GM21423 (cell line): Measurements from ENCODE around the gene EDRF1.
A peak's percentile ranks its signal among the peaks of the same experiment; 100 is the strongest.
"Not testable (repeated sequence)": the region's sequence is repeated elsewhere in the genome, so short reads cannot be mapped to it uniquely, and the experiment has no call there.

Experiments used
- ATAC-seq: cut with Tn5 transposase; IDR thresholded peaks from one replicate; pipeline ENCODE4 v1.9.1; 2021; ENCODE audit warnings: mild to moderate bottlenecking, moderate library complexity; ENCODE audit not compliant: unreplicated experiment

EDRF1 gene

DNA sequence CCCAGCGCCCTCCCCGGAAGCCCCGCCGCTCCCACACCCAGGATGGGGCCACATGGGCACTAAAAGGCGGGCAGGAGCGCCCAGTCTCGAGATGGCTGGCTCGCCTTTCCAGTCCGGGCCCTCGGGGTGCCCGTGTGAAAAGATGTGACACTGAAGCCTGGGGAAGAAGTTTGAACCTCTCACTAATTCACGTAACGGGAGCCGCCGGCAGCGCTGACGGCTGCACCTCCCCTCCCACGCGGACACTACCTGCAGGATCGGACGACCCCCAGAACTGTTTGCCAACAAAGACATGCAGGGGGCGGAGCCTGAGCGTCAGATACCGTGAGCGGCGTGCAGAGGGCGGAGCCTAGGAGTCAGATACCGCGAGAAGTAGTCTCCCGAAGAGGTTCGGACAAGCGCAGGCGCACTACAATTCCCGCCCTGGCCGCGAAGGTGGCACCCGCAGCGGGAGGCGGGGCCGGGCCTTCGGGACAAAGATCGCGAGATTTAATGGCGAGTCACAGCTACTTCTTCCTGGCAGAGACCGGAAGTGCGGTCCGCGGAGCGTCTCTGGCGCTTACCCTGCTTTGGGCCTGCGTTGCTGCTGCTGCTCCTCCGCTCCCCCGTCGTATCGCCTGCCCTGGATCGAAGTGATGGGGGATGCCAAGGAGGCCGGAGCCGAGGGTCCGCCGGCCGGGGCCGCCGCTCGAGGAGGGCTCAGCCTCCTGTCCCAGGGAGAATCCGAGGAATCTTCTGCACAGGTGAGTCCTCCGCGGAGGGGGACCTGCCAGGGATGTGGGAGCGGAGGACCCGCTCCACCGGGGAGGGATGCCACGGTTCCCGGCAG is at the start of gene EDRF1:
EDRF1 (plus strand) TSS at position 537 of the 829 bp plus-strand sequence; CDS start at position 636, 99 bp downstream.
- peak; percentile 89 for ATAC-seq

GRCh38 chr10:125672884-125673283 is 46.6 kb upstream of the EDRF1 start:
- no peak for ATAC-seq

GRCh38 chr10:125679436-125679835 is 40.1 kb upstream of the EDRF1 start:
- no peak for ATAC-seq

- no peak for ATAC-seq
These were observed 36.4 kb upstream of the EDRF1 start, which contains the start of gene TEX36 for GRCh38 chr10:125683063-125683462. Gene TEX36 (minus strand): TSS chr10:125683163. CDS start chr10:125682989, 174 bp downstream.

GRCh38 chr10:125683821-125684220 is 35.7 kb upstream of the EDRF1 start:
- ATAC-seq, result no peak

- ATAC-seq, result no peak
These were observed 34.9 kb upstream of the EDRF1 start for GRCh38 chr10:125684581-125684980.

- no peak for ATAC-seq
These were observed 31.9 kb upstream of the EDRF1 start for GRCh38 chr10:125687507-125688185.

GRCh38 chr10:125689955-125690569 is 29.4 kb upstream of the EDRF1 start:
- no peak for ATAC-seq

DNA sequence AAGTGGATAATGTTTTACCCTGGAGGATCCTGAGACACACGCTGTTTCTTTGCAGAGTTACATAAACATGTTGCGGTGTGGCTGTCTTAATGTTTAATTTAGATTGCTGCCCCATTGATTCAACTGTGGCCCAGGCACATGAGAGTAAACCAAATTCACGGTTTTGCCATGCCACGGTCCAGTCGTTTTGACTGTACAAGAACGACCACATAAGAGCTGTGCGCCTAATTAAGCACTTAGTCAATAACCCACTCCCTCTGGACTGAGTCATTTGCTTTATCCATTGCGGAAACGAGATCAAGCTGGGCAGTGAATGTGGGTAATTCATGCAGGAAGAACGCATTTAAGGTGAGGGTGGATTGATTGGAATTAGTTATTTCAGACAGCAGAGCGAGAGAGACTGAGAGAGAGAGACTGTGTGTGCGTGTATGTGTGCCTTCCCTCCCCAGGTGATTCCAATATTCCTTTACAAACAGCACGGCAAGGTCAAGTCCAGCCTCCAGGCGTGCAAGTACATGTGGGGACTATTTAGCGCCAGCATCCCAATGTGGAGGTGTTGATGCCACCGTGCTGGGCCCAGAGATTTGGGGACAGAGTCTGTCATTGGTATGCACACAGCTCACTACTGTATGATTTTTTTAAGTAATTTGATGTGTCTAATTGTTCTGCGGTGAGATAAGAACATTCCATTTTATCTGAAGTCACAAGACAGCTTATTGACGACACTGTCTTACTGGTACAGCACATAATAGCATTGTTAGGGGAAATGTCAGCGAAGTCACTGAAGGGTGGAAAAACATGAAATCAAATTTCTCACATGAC is 28.1 kb upstream of the EDRF1 start:
- ATAC-seq, result no peak

- ATAC-seq, result no peak
These were observed 27.3 kb upstream of the EDRF1 start for GRCh38 chr10:125692196-125692595.

DNA sequence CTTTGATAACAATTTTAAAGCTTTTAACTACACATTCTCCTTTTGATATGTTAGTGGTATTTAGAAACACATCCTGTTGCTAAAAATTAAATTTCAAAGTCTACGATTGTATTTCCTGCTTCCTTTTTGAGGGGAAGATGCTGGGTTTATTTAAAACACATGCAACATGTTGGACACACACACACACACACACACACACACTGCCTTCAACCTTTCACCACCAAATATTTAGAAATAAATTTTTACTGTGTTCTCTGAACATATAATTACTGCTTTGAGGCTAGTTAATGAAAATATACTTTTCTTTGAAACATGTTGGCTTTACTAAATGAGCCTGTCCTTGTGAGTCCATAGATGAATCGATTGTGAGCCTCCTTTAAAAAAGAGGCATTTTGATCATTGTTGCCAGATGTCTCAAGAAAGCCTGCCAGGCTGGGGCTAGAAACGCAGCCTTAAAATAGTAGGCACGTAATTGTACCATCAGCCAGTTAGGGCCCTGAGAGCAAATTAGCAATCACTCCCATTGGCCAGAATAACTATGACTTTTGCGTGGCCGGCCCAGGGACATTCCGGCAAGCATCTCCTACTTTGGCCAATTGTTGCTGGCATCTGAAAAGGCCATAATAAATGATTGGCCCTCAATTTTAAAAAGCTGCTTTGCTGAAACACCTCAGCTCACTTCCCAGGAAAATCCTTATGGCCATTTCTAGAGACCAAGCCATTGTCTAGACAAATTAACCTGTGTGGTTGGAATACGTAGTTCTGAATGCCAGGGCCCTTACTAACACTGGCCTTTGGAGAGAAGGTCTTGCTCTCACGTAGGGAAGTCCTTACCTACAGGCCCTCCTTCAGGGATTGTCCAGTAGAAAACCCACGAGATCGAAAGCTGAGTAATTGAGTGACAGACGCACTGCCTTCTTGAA is 26.6 kb upstream of the EDRF1 start:
- no peak for ATAC-seq

GRCh38 chr10:125693524-125693847 is 26.0 kb upstream of the EDRF1 start:
- no peak for ATAC-seq

- no peak for ATAC-seq
These were observed 24.6 kb upstream of the EDRF1 start for GRCh38 chr10:125694883-125695282.

DNA sequence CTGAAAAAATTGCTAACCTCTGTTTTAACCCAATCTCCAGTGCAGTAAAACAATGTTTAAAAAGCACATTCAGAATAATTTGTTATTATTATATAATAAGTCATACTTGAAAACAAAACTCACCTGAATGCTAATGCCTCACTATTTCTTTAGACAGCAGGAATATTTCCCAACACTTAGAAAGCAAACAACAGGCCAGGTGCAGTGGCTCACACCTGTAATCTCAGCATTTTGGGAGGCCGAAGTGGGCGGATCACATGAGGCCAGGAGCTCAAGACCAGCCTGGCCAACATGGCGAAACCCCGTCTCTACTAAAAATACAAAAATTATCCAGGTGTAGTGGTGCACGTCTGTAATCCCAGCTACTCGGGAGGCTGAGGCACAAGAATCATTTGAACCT is 22.6 kb upstream of the EDRF1 start:
- not testable (repeated sequence) for ATAC-seq

- ATAC-seq, result no peak
These were observed 21.0 kb upstream of the EDRF1 start for GRCh38 chr10:125698481-125698998.

DNA sequence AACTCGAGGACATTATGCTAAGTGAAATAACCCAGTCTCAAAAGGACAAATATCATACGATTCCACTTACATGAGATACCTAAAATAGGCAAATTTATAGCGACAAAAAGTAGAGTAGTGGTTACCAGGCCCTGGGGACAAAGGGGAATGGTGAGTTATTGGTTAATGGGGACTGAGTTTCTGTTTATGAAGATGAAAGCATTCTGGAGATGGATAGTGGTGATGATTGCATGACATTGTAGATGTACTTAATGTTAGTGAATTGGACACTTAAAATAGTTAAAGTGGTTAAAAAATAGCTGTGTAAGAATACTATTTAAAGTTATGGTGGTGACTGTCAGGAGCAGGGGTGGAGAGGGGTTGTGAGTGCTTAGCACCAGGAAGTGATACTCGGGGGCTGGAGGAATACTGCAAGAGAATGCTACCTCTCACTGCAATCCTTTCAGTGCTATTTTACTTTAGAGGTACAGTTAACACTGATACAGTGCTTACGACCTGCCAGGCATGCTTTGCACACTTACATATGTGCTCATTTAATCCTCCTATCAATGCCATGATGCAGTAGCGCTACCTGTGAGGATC is 19.9 kb upstream of the EDRF1 start:
- peak; percentile 50 for ATAC-seq

DNA sequence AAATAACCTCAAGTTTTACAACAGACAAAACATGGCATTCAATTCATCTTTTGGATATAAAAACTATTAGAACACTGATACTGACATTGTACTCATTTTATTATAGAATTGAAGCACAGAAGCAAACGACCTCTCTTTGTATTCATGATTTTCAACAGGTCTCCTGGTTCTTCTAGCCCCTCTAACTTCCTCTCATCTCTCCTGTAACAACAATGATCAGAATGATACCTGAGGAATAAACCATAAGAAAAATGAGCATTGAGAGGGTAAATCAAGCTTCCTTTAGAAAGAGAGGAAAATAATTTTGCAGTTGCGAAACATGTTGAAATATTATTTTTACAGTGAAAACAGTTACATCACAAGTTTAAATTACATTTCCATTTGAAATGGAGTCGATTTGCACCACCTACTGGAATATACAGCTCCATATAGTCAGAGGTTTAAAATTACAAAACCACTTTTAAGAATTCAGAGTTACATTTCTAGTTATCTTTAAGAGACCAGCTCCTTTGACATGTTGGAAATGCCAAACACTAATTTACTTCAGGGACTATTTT is 19.1 kb upstream of the EDRF1 start:
- no peak for ATAC-seq

GRCh38 chr10:125707541-125708468 is 11.7 kb upstream of the EDRF1 start:
- peak; percentile 71 for ATAC-seq
